NK-92 treated with Interleukin-12 subunit alpha and Interleukin-12 subunit beta, amount 100 ng/mL, for 24 hours (cell line): ENCODE data around the gene MID2.
"Not testable (repeated sequence)": the region's sequence is repeated elsewhere in the genome, so short reads cannot be mapped to it uniquely, and the experiment has no call there.

Experiments used
- DNase-seq: peaks from one replicate; lab custom pipeline; 2025; lab: John Stamatoyannopoulos, UW

The MID2 gene, protein sequence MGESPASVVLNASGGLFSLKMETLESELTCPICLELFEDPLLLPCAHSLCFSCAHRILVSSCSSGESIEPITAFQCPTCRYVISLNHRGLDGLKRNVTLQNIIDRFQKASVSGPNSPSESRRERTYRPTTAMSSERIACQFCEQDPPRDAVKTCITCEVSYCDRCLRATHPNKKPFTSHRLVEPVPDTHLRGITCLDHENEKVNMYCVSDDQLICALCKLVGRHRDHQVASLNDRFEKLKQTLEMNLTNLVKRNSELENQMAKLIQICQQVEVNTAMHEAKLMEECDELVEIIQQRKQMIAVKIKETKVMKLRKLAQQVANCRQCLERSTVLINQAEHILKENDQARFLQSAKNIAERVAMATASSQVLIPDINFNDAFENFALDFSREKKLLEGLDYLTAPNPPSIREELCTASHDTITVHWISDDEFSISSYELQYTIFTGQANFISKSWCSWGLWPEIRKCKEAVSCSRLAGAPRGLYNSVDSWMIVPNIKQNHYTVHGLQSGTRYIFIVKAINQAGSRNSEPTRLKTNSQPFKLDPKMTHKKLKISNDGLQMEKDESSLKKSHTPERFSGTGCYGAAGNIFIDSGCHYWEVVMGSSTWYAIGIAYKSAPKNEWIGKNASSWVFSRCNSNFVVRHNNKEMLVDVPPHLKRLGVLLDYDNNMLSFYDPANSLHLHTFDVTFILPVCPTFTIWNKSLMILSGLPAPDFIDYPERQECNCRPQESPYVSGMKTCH

DNA sequence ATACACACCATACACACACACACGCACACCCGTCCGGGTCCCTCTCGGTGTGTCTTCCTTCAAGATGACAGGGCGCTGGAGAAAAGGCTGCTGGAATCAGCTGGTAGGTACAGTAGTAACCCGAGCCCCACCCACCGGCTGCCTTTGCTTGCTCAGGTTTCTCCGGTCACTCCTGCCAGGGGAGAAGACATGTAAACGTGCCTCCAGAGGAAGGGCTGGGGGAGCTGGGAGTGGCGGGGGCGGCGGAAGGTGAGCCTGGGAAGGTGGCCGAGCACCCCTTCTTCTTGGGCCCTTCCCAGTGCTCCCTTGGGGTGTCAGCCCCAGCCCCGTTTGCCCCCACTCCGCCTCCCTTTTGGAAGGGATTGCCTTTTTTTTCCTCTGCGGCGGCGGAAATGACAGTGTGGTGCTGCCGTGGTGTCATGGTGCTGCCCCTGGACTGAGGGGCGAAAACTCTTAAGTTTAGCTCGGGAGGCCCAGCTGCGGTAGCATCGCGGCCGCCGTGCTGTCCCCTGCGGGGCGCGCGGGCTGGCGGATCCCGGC is at the start of gene MID2:
Gene MID2, plus strand, starts transcription at position 169 of the 540 bp plus-strand sequence. CDS start 561 bp downstream, outside the sequence.
- DNase-seq, result no peak

DNA sequence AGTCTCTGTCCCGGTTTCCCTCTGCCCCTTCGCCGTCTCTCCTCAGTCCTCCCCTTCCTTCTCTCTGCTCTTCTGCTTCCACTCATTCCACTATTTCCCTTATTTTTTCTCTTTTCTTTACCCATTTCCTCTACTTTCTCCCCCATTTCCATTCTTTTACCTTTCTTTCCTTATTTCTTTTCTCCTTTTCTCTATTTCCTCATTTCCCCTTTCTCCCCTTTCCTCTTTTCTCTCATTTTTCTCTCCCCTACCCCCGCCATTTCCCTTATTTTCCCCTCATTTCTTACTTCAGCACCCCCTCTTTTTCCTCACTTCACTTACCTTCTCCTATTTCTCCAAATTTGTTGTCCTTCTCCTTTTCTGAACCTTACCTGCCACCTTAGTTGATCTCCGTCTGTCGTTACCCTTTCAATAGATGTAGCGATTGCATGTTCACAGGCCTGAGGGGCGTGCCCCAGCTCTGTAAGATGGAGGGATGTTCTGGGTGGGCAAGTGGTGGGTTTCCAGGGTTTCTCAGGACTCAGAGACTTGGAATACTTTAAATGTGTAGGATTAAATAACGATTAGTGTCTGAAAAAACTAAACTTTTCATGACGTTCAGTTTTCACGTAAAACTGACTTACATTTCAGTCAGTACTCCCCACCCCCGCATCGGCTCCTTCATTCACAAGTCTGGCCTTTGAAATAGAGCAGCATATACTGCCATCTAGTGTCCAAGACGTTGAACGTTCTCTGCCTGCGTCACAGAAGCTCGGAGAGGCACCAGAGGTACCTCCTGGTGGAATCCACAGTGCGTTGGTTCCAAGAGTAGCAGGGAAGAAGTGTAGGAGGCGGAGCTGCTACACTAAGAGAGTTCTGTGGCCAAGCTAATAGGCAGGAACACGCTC is 48.8 kb upstream of the MID2 start:
- peak; percentile 20 for DNase-seq

DNA sequence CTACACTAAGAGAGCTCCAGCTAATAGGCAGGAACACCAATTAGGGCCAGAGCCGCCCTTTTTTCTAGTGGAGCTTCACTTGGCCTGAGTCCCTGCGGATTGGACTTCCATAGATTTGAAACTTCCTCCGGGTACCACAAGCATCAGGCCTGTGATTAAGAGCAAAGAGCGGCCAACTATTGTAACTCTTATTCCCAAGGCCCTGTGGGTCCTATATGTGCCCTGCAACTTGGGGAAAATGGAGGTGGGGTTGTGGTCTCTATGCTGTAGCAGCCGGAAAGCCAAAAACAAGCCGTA is 48.2 kb upstream of the MID2 start, which contains the start of gene NCBP2L:
Gene NCBP2L, plus strand, starts transcription at position 198 of the 297 bp plus-strand sequence. CDS start 16,488 bp downstream, outside the sequence.
- DNase-seq, result no peak

DNA sequence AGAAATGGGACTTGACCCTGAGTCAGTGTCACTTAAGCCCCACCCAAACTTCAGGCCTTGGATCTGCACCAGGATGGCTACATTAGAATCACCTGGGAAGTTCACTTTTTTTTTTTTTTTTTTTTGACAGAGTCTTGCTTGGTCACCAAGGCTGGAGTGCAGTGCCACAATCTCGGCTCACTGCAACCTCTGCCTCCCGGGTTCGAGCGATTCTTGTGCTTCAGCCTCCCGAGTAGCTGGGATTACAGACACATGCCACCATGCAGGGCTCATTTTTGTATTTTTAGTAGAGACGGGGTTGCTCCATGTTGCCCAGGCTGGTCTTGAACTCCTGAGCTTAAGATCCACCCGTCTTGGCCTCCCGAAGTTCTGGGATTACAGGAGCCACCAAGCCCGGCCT is 45.1 kb upstream of the MID2 start:
- no peak for DNase-seq

DNA sequence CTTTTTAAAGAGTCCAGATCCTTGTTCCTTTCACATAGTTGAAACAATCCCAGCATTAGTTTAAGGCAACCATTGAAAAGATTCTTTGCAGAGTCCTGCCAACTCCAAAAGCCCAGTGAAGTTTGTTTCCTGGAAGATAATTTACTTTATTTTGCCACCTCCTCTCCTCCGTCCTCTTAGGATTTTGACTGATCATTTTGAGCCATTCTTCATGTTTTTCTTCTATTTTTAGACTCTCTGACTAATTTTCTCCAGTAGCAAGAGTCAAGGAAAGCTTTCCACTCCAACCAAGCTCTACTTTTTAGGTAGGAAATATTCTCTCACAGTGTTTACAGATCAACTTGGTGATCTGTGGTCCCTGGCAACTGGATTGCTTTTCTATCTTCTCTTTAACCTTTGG is 37.8 kb upstream of the MID2 start:
- DNase-seq, result no peak

DNA sequence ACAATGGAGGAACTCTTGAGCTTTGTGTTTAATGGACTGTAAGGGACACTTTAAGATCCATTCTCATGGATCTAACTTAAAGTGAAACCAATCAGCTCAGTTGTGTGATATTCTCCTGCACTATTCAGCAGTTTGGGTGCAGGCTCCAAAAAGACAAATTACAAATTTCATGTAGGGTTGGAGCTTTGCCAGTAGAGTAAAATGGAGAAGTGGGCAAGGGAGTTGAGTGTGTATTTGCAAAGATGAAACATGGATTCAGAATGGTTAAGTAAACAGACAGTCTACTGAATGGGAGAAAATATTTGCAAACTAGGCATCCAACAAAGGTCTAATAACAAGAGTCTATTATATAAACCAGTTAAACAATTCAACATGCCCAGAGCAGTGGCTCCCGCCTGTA is 21.2 kb upstream of the MID2 start:
- DNase-seq, result no peak

DNA sequence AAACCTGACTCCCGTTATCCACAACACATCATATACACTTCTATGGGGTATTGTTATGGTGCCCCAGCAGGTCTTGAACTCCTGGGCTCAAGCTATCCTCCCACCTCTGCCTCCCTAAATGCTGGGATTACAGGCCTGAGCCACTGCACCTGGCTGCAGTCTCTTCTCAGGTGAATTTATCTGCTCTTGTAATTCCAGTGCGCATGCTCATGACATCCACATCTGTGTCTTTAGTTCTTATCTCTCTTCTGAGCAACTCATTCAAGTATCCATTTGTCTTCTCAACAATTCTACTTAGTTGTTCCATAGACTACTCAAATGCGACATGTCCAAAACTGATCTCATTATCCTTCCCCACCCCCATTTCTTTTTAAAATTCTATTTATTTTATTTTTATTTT is 20.5 kb upstream of the MID2 start:
- DNase-seq, result no peak

DNA sequence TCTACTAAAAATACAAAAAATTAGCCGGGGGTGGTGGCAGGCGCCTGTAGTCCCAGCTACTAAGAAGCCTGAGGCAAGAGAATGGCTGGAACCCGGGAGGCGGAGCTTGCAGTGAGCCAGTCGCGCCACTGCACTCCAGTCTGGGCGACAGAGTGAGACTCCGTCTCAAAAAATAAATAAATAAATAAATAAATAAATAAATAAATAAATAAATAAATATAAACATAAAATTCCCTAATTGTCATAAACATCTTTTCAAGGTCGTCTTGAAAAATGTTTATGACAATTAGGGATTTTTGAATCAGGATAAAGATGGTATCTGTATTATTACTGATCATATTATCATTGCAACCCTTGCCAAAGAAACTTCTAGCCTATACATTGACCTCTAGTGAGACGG is 15.6 kb upstream of the MID2 start:
- DNase-seq, result not testable (repeated sequence)

DNA sequence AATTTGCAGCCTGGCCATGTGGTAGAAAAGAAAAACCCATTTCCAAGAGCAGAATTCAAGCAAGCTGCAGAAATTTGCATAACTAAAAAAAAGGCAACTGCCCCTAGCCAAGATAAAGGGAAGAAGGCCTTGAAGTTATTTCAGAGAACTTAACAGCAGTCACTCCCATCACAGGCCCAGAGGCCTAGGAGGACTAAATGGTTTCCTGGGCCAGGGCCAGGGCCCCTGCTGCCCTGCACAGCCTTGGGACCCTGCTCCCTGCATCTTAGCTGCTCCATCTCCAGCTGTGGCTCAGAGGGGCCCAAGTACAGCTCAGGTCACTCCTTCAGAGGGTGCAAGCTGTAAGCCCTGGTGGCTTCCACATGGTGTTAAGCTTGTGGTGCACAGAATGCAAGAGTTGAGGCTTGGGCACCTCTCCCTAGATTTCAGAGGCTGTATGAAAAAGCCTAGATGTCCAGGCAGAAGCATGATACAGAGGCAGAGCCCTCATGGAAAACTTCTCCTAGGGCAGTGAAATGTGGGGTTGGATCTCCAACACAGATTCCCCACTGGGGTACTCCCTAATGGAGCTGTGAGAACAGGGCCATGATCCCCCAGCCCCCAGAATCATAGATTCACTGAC is 6.7 kb upstream of the MID2 start:
- no peak for DNase-seq

DNA sequence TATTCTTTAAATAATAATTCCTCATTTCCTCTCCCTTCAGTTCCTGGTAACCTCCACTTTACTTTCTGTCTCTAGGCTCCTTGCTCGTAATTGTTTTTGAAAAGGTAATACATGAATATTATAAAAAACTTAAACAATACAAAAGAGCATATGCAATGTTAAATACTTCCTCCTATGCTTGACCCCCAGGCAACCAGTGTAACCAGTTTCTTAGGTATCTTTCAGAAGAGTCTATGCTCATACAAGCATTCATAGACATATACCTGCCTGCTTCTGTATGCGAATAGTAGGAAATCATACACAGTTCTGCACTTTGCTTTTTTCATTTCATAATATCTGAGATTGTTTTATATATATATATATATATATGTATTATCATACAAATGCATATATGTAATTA is 2.6 kb upstream of the MID2 start:
- no peak for DNase-seq

DNA sequence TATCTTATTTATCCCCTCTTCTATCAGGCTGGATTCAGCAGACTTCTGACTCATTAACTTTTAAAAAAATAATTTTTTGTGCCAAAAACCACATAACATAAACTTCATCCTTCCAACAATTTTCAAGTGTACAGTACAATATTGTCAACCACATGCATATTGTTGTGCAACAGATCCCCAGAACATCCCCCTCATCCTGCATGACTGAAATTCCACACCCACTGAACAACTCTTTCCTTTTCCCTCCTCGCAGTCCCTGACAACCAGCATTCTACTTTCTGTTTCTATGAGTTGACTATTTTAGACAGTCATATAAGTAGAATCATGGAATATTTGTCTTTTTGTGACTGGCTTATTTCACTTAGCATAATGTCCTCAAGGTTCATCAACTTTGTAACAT is 2.2 kb upstream of the MID2 start:
- DNase-seq, result no peak

DNA sequence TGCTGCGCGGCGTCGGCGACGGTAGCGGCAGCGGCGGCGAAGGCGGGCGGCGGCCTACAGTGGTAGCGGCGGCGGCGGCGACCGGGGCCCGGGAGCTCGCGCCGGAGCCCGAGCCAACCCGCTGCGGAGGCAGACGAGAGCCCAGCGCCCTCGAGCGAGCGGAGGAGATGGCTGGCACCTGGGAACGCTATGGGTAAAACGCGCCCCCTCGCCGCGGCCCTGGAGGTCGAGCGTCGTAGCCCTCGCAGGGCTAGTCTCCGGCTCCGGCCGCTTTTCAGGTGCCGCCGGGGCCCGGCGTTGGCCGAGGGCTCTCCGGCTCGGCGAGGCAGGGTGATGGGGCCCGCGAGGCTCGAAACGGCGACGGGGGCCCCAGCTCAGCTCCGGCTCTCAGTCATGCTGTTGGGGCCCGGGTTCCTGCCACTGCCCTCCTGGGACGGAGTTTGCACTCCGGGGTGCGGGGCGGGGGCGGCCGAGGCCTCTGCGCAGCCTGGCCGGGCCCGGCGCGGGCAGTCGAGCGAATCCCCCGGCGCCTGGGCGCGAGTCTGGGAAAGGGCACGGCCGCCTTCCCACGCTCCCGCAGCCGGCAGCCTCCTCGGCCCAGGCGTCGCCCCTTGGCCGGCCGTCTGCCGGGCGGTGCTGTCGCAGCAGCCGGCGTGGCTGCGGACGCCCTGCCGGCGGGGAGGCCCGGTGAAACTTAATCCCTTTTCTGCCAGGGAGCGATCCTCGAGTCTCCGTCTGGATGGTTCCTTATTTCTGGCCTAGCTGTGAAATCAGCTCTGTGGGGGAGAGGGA is 768 bp downstream of the MID2 start:
- DNase-seq, result no peak

DNA sequence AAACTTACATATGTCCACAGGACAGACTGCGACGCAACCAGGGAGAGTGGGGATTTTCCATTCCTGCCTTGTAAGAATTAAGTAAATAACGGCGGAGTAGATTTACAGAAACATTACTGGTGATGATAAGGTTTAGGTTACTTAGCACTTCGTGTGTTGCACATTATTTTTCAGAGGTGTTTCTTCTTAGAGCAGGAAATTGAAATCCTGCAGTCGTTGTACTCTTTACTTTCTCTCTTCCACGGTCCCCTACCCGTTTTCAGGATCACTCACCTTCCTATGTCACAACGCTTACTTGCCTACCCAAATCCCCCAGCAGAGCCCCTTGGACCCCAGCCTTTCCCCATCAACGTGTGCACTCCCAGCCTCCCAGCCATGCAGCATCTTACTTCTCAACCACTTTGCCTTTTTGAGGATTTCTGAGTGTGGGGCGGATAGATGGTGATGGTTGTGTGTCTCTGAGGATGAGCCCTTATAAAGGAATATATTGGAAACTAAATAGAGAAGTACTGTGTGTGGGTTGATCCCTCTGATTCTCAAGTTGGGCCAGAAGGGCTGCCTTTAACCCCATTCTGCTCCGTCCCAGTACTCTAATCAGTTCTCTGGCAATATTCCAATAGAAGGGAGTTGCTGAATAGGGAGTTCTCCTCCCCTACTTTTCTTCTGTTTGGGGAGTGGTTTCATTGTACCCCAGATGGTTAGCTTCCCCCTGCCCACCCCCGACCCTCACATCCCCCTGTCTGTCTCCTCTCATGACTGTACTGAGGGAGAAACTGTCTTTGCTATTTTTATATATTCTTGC is 1.6 kb downstream of the MID2 start:
- DNase-seq, result no peak

DNA sequence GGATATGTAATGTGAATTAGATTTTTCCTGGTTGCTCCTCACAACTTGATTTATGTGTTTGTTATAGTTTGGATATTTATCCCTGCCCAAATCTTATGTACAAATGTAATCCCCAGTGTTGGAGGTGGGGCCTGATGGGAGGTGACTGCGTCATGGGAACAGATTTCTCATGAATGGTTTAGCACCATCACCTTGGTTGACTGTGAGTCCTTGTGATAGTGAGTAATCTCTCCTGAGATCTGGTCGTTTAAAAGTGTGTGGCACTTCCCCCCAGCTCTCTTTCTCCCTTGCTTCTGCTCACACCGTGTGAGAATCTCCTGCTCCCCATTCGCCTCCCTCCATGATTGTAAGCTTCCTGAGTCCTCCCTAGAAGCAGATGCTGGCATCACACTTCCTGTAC is 2.2 kb downstream of the MID2 start:
- no peak for DNase-seq

DNA sequence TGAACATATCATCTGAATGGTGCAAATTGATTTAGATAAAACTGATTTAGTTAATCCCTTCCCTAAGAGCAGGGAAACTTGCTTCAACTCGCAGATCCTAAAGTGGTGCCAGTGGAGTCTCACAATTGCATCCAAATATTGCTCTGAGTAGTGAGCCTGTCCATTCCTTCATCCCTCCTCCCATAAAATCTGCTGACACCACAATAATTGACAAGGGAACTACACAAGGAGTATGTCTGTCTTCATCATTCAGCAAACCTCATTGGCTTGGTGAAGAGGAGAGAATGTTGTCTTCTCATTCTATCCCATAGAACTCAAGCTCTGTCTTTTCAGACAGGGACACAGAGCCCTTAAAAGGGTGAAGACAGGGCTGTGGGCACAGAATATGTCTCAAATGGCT is 4.2 kb downstream of the MID2 start:
- no peak for DNase-seq

DNA sequence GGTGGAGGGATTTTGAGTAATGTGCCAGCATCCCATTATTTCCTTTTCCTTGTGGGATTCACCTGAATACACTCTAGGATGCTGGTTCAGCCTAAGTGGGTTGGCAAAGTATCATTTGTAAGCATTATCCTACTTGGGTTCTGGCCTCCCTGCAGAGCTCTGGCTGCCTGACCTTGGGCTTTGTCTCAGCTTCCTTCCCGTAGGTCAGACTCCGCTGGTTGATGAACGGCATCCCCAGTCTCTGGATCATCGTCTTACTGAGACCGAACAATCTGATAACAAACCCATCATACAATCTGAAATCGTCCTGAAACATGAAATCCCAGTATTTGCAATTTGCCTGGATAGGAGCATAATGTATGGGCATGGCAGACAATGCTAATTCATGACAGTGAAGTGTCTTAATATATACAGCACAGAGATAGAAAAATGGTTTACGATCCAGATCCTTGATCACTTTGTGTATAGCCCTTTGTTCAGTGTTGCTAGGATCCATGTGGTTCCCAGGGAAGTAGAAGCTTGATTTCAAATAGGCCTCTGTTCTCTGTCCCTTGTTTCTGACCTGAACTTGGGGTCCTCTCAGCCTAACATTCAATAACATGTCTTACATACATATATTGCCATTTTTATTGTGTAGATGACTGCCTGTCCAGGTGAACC is 5.5 kb downstream of the MID2 start:
- DNase-seq, result no peak

DNA sequence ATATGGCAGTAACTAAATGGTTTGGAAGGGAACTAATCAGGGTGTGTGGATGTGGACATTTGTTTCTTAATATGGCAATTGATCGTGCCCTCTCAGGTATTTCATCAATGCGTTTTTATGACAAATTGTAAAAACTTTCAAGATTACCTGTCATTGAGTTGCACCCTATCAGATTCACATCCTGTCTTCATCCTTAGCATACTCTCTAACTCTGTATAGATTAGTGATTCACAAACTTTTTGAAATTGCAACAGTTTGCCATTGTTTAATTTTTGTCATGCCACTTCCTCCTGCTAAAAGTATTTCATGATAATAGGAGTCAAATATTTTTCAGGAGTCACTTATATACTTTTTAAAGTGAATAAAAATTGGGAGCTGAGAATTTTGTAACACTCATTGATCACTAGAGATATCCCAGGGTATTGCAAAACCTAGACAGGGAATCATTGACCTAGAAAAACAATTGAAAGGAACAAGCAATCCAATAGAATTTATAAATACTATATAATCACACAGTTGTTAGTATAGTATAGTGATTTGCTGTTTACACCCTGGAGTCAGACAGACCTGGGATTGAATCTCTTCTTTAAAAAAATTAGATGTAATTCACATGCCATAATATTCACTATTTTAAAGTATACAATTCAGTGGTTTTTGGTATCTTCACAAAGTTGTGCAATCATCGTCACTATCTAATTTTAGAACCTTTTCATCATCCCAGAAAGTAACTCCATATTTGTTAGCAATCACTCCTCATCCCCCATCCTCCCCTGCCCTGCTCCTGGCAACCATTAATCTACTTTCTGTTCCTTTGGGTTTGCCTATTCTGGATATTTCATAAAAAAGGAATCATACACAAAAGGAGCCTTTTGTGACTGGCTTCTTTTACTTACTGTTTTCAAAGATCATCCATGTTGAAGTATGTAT is 8.9 kb downstream of the MID2 start:
- no peak for DNase-seq

DNA sequence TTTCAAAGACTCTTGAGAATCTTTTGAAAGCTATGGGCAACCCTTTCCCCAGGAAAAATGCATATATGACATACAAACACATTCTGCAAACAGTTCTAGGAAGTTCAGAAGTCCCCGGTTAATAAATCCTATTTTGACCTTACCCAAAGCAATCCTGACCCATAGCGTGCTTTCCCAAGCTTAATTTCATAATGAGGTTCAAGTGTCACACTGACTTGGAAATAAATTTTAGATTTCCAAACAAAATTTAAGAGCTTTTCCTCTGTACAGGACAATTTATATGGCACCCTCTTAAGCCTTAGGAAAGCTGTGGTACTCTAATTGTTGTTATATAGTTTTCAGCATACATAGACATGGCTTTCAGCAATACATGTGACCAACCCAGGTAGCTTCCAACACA is 11.3 kb downstream of the MID2 start:
- no peak for DNase-seq

DNA sequence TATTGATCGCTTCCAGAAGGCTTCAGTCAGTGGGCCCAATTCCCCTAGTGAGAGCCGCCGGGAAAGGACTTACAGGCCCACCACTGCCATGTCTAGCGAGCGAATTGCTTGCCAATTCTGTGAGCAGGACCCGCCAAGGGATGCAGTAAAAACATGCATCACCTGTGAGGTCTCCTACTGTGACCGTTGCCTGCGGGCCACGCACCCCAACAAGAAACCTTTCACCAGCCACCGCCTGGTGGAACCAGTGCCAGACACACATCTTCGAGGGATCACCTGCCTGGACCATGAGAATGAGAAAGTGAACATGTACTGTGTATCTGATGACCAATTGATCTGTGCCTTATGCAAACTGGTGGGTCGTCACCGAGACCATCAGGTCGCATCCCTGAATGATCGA is 15.3 kb downstream of the MID2 start:
- DNase-seq, result no peak
